Measurements from ENCODE around the gene EXOSC5. TPM values are rescaled to one million over a fixed set of nuclear protein-coding genes. Genes with fewer than 3 reads are reported as not detected.

EXOSC5 gene
- total and polyA plus RNA-seq, 9 of the 15 experiments (the other 6 are each of a cell fraction or from before 2014, with no cell fraction given): 10.9 to 75.5 (median 37.8) TPM

DNA sequence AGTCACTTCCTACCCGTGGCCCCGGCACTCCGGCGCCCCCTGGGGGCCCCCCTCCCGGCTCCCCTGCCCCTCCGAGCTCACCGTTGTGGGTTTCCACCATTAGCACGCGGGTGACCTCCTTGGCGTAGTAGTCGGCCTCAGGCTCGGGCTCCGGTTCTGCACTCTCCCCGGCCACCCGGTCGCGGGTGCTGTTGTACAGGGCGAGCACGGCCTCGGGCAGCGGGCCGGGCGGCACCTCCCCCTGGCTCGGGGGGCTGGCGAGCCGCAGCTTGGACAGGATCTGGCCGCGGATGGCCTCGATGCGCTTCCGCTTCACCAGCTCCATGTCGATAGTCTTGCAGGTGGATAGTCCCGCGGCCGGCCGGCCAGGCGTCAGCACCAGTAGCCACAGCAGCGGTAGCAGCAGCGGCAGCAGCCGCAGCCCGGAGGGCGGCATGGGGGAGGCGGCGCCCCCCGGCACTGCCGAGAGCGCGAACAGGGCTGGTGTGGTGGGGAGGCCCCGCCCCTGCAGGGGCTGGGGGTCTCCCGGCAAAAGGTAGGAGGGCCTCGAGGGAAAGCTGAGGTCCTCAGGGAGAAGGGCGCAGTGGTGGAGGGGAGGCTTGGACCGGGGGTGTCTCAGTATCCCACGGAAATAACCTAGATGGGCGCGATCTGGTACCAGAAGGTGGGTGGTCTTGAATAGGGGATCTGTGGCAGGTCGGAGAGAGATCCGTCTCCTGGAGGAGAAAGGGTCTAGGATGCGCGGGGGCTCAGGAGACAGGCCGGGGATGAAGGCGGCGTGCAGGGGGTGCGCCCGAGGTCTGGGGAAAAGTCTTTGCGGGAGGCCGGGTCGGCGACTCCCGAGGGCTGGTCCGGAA, 44.3 kb downstream of the EXOSC5 start (continued):
- TF ChIP-seq ZNF395 (CRISPR knock-in tag; IDR thresholded peaks at IDR 0.05): peak; percentile 20; the same call in 1 of the 2 replicates
- no peak for TF ChIP-seq HDGF (IDR thresholded peaks at IDR 0.05)
- TF ChIP-seq FOXA1 (IDR thresholded peaks at IDR 0.05; ENCODE audit: borderline replicate concordance): no peak
- TF ChIP-seq MAFK (IDR thresholded peaks at IDR 0.05; ENCODE audit: low read length): no peak
- TF ChIP-seq, protein P1, sequence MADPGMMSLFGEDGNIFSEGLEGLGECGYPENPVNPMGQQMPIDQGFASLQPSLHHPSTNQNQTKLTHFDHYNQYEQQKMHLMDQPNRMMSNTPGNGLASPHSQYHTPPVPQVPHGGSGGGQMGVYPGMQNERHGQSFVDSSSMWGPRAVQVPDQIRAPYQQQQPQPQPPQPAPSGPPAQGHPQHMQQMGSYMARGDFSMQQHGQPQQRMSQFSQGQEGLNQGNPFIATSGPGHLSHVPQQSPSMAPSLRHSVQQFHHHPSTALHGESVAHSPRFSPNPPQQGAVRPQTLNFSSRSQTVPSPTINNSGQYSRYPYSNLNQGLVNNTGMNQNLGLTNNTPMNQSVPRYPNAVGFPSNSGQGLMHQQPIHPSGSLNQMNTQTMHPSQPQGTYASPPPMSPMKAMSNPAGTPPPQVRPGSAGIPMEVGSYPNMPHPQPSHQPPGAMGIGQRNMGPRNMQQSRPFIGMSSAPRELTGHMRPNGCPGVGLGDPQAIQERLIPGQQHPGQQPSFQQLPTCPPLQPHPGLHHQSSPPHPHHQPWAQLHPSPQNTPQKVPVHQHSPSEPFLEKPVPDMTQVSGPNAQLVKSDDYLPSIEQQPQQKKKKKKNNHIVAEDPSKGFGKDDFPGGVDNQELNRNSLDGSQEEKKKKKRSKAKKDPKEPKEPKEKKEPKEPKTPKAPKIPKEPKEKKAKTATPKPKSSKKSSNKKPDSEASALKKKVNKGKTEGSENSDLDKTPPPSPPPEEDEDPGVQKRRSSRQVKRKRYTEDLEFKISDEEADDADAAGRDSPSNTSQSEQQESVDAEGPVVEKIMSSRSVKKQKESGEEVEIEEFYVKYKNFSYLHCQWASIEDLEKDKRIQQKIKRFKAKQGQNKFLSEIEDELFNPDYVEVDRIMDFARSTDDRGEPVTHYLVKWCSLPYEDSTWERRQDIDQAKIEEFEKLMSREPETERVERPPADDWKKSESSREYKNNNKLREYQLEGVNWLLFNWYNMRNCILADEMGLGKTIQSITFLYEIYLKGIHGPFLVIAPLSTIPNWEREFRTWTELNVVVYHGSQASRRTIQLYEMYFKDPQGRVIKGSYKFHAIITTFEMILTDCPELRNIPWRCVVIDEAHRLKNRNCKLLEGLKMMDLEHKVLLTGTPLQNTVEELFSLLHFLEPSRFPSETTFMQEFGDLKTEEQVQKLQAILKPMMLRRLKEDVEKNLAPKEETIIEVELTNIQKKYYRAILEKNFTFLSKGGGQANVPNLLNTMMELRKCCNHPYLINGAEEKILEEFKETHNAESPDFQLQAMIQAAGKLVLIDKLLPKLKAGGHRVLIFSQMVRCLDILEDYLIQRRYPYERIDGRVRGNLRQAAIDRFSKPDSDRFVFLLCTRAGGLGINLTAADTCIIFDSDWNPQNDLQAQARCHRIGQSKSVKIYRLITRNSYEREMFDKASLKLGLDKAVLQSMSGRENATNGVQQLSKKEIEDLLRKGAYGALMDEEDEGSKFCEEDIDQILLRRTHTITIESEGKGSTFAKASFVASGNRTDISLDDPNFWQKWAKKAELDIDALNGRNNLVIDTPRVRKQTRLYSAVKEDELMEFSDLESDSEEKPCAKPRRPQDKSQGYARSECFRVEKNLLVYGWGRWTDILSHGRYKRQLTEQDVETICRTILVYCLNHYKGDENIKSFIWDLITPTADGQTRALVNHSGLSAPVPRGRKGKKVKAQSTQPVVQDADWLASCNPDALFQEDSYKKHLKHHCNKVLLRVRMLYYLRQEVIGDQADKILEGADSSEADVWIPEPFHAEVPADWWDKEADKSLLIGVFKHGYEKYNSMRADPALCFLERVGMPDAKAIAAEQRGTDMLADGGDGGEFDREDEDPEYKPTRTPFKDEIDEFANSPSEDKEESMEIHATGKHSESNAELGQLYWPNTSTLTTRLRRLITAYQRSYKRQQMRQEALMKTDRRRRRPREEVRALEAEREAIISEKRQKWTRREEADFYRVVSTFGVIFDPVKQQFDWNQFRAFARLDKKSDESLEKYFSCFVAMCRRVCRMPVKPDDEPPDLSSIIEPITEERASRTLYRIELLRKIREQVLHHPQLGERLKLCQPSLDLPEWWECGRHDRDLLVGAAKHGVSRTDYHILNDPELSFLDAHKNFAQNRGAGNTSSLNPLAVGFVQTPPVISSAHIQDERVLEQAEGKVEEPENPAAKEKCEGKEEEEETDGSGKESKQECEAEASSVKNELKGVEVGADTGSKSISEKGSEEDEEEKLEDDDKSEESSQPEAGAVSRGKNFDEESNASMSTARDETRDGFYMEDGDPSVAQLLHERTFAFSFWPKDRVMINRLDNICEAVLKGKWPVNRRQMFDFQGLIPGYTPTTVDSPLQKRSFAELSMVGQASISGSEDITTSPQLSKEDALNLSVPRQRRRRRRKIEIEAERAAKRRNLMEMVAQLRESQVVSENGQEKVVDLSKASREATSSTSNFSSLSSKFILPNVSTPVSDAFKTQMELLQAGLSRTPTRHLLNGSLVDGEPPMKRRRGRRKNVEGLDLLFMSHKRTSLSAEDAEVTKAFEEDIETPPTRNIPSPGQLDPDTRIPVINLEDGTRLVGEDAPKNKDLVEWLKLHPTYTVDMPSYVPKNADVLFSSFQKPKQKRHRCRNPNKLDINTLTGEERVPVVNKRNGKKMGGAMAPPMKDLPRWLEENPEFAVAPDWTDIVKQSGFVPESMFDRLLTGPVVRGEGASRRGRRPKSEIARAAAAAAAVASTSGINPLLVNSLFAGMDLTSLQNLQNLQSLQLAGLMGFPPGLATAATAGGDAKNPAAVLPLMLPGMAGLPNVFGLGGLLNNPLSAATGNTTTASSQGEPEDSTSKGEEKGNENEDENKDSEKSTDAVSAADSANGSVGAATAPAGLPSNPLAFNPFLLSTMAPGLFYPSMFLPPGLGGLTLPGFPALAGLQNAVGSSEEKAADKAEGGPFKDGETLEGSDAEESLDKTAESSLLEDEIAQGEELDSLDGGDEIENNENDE (IDR thresholded peaks at IDR 0.05; ENCODE audit: low read depth, low read length): no peak
- no peak for TF ChIP-seq ZFP91 (CRISPR knock-in tag; IDR thresholded peaks at IDR 0.05)
- TF ChIP-seq ZZZ3 (IDR thresholded peaks at IDR 0.05): no peak
- TF ChIP-seq, protein P2, sequence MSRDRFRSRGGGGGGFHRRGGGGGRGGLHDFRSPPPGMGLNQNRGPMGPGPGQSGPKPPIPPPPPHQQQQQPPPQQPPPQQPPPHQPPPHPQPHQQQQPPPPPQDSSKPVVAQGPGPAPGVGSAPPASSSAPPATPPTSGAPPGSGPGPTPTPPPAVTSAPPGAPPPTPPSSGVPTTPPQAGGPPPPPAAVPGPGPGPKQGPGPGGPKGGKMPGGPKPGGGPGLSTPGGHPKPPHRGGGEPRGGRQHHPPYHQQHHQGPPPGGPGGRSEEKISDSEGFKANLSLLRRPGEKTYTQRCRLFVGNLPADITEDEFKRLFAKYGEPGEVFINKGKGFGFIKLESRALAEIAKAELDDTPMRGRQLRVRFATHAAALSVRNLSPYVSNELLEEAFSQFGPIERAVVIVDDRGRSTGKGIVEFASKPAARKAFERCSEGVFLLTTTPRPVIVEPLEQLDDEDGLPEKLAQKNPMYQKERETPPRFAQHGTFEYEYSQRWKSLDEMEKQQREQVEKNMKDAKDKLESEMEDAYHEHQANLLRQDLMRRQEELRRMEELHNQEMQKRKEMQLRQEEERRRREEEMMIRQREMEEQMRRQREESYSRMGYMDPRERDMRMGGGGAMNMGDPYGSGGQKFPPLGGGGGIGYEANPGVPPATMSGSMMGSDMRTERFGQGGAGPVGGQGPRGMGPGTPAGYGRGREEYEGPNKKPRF (IDR thresholded peaks at IDR 0.05; ENCODE audit: low read depth, low read length): no peak
